Hypothalamus (tissue), 51 donors: ENCODE data around the gene ALS2.

Source experiments
- DNase-seq, 51 donors: peaks; one replicate each; lab custom pipeline; 2025; lab: John Stamatoyannopoulos, UW

The ALS2 gene

DNA sequence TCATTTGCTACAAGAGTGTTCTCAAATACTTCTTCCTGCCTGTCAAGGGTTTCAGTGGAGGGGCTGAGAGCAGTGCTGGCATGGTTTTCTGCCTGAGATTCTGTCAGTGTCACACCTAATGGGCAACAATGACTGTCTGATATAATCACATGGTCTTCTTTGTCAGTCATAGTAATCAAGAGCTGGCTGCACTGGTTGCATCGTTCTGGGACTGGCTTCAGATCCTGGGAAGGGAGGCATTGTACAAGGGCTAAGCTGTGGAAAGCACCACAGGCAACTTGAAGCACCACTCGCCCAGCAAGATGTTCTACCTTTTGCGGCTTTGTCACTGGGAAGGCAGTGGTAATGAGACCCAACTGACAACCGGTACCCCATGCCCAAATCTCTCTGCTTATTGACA, 19.6 kb downstream of the ALS2 start:
- no peak for DNase-seq

DNA sequence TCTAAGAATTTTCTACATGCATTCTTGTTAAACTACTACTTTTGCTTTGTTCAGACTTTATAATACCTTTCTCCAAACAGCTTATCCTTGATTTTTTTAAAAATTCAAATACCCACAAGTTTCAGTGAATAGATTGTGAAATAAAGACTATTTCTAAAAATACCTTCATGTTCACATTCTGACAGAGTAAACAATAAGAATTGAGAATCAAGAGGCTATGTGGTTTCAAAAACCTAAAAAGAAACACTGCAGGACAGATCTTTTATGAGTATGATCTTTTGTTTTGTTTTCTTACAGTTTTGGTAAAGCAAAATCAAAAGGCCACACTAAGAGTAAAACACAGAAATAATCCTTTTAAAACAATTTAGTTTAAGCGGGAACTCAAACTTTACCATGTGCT, 21.2 kb downstream of the ALS2 start:
- DNase-seq, result no peak

DNA sequence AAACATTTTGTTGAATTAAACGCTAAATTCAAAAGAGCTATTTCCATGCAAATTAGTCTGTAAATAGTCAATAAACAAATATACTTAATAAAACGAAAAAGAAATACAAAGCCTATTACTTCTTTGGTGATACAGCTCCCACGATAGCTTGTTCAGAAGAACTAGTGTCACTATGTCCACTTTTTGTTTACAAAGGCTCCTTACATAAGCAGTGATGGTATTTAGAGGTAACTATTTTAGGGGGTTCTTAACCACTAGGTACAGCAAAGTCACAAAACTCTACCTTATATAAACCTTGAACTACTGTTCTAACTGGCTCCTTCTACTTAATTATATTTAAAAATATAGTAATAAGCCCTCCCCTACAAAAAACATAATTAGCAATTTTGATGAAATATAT, 21.9 kb downstream of the ALS2 start:
- no peak for DNase-seq

DNA sequence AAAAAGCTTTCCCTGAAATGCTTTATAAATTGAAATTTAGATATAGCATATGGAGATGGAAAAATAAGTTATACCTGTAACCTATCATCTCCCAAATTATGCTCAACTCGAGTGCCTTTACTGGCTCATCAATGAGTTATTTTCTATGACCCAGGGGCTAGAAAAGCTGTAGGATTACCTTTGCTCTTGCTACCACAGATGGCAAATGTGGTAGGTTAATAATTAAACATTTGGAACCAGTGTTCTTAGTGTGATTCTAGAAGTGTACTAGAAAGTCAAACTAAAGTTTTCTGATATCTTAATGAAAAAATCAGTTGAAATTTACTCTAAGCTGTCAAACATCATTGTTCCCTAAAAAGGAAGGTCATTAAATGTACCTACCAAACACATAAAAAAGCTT, 22.5 kb downstream of the ALS2 start:
- DNase-seq, result no peak

DNA sequence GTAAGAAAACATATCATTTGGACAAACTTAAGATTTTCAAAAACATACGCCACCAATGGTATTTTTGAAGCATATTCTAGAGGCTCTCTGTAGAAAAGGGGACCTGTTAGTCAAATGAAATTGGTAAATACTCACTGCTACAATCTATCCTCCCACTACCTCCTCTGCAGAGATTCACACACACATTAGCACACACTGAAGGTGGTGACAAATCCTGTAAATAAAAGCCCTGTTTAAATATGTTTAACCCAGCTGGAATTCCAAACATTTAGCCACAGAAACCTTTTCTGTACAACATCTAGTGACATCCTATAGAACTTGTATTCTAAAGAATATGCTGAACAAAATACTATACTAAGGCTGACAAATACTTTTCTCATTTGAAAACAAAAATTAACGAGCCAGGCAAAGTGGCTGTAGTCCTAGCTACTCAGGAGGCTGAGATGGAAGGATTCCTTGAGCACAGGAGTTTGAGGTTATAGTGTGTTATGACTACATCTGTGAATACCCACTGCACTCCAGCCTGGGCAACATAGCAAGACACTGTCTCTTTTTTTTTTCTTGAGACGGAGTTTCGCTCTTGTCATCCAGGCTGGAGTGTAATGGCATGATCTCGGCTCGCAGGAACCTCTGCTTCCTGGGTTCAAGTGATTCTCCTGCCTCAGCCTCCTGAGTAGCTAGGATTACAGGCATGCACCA, 25.9 kb downstream of the ALS2 start:
- DNase-seq, result no peak

DNA sequence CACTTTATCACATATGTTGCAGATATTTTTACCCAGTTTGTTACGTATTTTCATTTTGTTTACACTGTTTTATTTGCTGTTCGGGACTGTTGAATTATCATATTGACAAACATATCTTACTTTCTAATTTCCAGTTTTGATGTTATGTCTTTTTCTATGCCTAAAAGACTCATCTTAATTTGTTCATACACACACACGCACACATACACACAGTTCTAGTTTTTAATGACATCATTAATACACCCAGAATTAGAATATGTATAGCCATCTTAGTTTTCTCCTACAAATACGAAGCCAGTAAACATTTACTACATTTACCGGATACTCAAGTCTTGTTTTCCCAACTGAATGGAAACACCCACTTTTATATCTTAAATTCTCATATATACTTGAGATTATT, 29.2 kb downstream of the ALS2 start:
- DNase-seq, result no peak

DNA sequence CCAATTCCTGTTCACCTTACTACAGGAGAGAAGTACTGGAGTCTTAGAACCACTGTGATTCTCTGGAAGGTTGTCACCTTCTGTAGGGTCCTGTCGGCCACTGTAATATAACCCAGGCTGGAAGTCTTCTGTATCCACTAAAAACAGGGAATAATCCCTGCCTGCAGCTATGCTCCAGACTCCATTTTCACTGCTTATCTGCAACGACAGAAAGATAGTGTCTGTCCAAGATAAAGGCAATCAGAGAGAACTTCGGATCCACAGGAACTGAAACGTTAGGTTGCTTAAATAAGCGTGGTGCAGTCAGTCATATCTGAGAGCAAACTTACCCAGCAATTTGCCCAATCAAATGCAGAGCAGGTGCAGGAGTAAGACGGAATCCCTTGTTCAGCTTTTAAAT, 34.2 kb downstream of the ALS2 start:
- no peak for DNase-seq

DNA sequence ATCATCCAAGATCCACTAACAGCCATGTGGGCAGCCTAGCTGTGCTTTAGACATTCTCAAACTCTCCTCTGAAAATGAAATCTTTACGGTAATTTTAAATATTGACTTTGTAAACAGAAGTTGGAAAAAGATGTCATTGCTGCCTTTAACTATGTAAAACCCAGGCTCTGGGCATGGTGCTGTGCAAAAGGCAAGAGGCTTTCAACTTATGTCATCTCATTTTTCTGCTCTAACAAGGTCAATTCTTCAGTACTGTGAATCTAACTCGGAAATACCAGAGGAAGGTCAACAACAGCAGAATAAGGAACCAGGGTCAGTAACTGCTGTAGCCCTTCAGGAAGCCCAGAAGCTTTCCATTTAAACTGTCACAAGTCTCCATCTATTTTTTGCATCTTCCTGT, 45.2 kb downstream of the ALS2 start:
- DNase-seq, result no peak

DNA sequence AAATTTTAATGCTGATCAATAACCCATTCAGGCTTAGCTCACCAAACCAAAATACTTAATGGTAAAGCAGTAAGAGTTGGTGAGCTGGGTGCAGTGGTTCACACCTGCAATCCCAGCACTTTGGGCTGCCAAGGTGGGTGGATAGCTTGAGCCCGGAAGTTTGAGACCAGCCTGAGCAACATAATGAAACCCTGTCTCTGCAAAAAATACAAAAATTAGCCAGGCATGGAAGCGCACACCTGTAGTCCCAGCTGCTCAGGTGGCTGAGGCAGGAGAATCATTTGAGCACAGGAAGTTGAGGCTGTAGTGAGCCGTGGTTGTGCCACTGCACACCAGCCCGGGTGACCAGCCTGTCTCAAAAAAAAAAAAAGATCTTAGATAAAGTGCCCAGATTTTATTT, 46.6 kb downstream of the ALS2 start:
- DNase-seq, result no peak

DNA sequence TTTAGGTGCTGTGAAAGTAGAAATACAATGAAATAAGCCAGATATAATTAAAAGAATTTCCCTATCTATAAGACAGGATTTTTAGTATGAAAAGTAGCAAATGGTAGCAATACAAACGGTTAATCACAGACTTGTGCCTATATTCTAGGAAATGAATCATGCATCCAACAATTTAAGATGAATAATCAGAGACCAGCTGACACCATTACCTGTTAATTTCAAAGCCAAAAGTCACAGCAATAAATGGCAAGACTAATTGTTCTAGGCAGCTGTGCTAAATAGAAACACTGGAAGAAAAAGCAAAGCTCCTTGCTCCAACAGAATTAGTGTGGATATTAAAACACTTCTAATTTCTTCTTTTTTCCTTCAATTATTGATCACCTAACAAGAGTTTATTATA, 47.2 kb downstream of the ALS2 start:
- no peak for DNase-seq

DNA sequence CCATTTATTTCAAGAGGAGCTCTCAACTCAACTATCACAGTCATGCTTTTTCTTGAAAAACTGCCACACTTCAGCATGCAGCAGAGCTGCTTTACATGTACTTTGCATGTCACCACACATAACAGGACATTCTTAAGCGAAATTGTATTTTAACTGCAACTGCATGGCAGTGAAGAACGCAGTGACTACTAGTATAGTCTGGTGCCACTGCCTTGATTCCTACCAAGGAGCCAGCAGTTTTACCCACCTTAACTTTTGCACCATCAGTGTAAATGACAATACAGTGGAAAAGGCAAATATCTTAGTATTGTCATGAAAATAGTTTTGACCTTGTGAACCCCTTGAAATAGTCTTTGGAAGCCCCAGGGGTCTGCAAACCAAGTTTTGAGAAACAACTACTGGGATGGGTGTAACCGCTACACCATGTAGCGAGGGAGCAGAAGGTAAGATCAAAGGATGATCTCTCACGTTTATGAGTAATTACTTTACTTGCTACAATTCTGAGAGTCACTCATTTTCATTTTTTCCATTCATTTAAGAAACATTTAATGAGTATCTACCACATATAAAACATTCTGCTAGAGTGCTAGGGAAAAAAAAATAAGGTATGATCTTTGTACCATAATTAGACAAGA, 50.0 kb downstream of the ALS2 start:
- DNase-seq, result no peak

DNA sequence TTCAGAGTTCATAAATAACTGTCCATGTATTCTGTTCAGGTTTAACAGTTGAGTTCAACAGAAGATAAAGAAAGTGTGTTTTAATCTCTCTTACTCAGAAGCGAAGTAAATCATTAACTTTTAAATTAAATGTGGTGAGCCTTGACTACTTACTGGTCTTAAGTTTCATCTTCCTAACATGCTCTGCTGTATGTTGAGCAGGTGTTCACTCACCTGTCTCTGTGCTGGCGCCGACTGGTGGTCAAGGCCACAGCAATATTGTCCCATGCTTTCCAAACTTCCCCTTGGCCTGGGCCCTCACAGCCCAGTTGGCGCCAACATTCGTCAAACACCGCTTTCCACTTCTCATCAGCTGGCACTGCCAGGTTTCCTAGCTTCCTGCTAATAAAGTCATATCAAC, 65.3 kb downstream of the ALS2 start:
- no peak for DNase-seq

DNA sequence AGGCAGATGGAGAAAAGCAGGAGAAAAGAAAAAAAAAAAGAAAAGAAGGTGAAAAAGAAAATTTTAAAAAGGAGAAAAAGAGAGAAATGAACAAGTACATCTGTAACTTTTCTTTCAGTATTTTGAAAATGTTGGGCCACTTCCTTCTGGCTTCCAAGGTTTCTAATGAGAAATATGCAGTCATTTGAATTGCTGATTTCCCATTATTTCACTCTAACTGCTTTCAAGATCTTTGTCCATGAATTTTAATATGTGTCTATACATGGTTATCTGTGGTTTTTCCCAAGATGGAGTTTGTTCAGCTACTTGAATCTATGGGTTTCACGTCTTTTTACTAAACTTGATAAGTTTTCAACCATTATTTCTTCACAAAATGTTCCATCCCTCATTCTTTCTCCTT, 68.0 kb downstream of the ALS2 start:
- no peak for DNase-seq

DNA sequence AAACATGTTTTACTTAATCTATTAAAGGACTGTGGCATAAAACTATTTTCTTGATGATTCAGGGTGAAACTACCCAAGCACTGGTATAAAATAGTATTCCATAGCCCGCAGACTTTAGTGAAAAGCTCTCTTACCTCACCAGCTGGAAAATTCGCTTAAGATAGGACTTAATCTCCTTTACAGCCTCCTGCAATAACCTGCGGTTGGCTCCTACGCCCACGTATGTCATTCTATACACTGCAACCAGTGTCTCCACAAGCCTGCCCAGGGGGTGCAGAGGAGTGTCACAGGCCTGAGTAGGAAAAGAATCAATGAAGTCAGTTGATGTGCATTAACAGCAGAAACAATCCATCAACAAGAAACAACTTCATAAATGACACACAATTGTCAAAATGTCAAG, 71.0 kb downstream of the ALS2 start:
- no peak for DNase-seq

DNA sequence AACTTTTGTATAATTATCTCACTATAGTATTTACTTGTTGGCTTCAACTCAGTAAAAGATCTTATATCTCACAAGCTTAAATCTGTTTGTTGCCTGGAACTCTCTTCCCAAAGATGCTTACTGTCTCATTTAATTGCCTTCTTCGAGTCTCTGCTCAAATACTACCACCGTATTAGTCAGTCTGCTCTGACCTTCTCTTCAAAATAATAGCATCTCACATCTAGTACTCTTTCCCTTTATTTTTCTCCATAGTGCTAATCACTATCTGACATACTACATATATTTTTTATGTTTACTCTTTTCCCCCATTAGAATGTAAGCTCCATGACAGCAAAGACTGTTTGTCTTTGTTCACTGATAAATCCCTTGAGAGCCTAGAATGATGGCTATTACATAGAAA, 71.7 kb downstream of the ALS2 start:
- no peak for DNase-seq

DNA sequence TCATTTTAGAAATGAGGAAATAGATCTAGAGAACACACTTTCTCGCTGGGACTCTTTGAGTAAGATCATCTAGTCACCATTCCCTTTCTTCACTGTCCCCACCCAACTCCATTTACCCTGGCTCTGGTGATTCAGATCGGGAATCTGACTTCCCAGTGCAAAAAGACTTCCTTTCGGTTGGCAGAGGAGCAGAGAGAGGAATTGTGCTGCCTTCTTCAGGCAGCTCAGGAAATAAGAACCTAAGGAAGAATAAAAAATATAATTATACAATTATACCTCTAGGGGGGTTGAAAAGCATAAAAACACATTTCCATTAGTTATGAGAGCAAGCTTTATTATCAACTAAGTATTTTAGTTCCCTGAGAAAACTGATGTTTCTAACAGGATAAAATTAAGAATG, 73.0 kb downstream of the ALS2 start:
- peak in 1 of 51 donors; percentile 1 for DNase-seq

DNA sequence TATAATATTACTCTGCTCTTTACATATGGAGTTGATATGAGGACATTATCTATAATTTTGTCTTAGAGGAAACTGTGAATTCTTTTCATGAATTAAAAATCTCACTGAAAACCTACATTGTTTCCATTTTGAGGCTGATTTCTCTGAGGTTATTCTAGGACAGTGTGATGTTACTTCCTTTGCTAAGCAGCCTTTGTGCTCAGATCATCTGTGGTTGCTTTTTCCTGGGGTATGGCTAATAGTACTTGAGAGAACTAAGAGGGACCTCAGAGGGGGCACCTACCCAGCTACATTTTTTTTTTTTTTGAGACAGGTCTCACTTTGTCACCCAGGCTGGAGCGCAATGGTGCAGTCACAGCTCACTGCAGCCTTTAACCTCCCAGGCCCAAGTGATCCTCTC, 73.6 kb downstream of the ALS2 start:
- no peak for DNase-seq

DNA sequence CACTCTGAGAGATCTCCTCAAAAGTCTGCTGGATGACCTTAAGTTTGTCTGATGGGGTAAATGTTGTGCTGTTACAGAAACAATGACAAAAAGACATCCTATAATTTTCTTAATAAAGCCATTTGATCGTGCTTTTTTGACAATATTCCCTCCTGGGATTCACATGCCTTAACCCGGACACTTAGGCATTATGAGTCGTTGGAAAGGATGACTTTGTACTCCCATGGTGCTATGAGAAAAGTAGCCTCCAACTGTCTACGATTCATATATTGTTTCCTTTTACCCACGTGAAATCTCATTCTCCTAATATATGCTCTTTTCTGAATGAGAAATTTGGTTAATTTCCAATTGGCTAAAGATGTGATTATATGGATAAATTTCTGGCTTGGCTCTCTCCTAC, 76.2 kb downstream of the ALS2 start:
- no peak for DNase-seq

DNA sequence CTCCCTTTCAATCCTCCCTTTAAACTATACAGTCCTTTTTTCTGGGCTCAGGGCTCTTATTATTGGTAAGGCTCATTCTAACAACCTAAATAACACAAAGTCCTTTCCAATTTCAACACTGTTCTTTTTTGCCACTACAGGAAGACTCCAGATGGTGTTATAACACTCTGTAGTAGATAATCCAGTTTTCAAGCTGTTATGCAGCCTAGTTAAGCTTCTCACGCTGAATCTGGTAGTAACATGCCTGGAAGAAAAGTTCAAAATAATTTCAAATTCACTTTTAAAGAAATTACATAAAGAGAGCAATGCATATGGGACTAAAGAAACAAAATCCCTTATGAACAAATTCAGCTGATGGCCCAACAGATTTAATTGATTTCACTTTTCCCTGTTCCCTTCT, 79.1 kb downstream of the ALS2 start:
- no peak for DNase-seq

DNA sequence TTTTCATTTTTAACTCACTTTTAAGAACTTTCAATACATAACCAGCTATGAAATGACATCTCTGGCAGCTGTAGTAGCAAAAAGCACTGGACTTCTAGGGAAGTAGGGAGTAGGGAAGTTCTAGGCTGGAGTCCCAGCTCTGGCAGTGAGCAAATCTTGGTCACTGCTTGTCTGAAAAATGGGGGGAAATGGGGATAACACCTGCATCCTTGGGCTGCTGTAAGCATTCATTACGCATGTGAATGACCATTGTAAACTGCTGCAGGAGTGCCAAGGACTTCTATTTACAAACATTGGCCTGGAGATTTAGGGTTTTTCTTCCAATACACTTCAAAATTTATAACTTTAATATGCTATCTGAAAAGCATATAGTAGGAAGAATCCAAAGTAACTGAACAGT, 81.3 kb downstream of the ALS2 start:
- DNase-seq, result peak in 1 of 51 donors; percentile 0

DNA sequence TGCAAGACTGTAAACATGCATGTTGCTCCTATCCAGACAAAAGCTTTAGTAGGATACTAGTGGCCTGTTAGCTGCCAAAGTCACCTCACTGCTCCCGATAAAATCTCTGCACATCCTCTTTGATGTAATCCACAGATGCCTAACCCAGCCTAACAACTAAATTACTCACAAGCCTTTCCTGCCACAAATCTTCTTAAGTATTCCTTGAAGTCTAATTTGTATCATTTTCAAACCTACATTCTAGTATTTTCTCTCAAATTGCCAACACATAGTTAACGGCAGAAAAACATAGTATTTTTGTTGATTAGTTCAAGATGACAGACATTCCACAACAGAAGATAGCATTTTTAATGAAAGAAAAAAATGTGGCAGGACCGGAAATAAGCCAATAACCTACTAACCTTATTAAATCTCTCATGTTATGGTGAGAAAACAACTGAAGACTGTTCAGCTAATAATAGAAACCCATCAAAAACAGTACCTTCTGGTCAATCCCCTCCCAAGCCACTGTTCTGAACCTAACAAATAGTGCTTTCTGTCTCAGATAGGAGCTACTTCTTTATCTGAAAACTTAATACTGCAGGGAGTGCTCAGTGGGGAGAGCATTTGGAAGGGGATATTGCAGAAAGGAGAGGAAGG, 82.0 kb downstream of the ALS2 start, which contains the start of gene MPP4:
TSS of gene MPP4 (minus strand) at position 57 of the 639 bp plus-strand sequence. CDS start 4,690 bp downstream, outside the sequence.
- DNase-seq, result no peak

DNA sequence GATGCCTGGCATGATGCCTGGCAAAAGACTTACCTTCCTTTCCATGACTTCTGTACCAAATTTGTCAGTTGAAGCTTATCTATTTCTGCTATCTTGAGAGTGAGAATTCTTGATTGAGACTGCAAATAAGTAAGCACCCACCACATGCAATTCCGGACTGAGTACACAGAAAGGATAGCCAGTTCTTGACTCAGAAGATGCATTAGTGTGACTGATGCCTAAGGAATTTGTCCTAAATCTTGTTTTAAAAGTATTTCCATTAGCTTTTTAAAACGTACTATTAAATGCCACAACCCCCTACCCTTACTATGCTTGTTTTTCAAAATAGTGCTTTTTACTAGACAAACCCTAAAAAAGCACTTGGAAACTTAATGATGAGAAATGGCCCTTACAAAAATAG, 82.8 kb downstream of the ALS2 start:
- no peak for DNase-seq
